ENCODE measurements around the gene TMED7.

DNA sequence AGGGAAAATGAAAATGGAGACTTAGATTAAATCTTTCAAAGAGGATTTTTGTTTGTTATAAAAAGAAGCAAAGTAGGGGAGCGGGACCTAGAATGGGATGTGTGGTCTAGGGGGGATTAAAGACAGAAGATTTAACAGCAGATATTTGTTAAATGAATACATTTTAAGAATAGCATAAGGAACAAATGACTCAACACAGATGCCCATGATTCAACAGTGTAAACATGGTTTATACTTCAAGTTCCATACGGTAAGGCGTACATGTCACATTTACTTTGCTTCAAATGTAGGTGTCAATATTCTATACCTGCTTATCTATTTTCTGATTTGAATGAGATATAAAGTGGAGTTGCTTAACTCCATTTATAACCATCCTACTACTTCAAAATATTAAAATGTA lies 25.1 kb downstream of the TMED7 start:
- TF ChIP-seq, protein P1, sequence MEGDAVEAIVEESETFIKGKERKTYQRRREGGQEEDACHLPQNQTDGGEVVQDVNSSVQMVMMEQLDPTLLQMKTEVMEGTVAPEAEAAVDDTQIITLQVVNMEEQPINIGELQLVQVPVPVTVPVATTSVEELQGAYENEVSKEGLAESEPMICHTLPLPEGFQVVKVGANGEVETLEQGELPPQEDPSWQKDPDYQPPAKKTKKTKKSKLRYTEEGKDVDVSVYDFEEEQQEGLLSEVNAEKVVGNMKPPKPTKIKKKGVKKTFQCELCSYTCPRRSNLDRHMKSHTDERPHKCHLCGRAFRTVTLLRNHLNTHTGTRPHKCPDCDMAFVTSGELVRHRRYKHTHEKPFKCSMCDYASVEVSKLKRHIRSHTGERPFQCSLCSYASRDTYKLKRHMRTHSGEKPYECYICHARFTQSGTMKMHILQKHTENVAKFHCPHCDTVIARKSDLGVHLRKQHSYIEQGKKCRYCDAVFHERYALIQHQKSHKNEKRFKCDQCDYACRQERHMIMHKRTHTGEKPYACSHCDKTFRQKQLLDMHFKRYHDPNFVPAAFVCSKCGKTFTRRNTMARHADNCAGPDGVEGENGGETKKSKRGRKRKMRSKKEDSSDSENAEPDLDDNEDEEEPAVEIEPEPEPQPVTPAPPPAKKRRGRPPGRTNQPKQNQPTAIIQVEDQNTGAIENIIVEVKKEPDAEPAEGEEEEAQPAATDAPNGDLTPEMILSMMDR (IDR thresholded peaks at IDR 0.05; ENCODE audit: low read length), result no peak
- no peak for TF ChIP-seq EZH2 (IDR thresholded peaks at IDR 0.05; ENCODE audit: borderline replicate concordance, low read length)
